ENCODE results near the gene UBASH3B.
A peak's percentile ranks its signal among the peaks of the same experiment; 100 is the strongest.

UBASH3B gene

DNA sequence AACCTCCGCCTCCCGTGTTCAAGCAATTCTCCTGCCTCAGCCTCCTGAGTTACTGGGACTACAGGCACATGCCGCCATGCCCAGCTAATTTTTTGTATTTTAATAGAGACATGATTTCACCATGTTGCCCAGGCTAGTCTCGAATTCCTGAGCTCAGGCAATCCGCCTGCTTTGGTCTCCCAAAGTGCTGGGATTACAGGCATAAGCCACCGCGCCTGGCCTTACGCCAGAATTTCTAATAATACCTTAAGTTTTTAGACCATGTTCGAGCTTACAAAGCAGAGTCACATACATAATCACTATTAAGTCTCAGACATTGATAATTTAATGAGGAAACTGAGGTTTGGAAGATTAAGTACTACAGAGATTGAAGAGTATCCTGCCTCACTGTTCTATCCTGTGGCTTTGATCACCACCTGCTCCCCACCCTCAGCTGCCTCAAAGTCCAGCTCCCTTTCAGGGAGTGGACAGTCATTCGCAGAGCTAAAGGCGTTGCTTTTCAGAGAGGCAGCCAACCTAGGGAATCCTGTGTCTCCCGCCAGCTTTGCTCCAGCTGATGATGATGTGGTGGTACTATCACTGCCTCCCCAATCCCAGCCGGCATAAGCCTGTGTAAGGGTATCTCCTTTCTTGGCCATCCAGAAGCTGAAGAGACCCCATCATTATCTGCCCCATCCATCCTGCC is 7.7 kb downstream of the UBASH3B start:
- Mint-ChIP-seq H3K9me3 (no peaks in the 10 kb centered on the region), H3K27ac (no peak overlapping the region), H3K27me3 (no peaks in the 10 kb centered on the region), H3K4me1 (peaks cover 80% of the 10 kb centered on the region), H3K4me3 (no peak overlapping the region)
- DNase-seq (no peak), ATAC-seq (no peak)

DNA sequence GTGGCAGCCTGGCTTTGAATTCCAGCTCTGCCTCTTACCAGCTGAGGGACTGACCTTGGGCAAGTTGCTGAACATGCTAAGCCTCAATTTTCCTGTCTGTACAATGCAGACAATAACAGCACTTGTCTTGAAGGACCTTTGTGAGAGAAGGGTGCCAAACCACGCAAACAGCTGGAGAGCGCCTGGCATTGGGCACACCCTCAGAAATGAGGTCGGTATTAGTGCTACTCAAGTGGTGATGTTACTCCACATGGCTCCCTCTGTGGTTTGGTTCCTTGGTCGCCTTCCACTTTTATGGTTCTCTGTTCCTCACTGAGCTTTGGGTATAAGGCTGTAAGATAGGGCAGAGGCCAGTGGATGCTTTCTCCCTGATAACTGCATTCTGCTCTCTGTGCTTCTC is 8.2 kb downstream of the UBASH3B start:
- Mint-ChIP-seq H3K27me3 (no peaks in the 10 kb centered on the region), H3K4me3 (no peak overlapping the region), H3K27ac (no peak overlapping the region), H3K4me1 (peaks cover 80% of the 10 kb centered on the region), H3K9me3 (no peaks in the 10 kb centered on the region)
- no peak for ATAC-seq
- no peak for DNase-seq

DNA sequence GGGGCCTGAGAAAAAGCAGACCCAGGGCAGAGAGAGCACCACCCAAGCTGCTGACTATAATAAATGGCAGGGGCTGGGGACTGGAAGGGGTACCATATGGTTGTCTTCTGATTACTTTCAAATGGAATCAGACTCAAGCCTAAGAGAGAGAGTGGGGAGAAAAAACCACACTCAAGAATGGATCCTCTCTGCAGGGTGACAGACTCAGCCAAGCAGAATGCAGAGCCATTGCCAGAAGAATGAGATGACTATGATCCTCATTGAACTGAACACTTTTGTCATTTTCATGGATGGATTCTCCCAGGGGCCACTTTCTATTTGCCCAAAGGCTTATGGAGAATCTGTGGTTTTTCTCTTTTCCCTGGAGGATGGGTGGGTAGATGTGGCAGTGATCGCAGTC is 8.7 kb downstream of the UBASH3B start:
- Mint-ChIP-seq H3K27me3 (no peaks in the 10 kb centered on the region), H3K4me1 (peaks cover 80% of the 10 kb centered on the region), H3K9me3 (peaks cover 3% of the 10 kb centered on the region in 2 donors), H3K27ac (no peak overlapping the region), H3K4me3 (no peak overlapping the region)
- ATAC-seq (no peak), DNase-seq (no peak)

DNA sequence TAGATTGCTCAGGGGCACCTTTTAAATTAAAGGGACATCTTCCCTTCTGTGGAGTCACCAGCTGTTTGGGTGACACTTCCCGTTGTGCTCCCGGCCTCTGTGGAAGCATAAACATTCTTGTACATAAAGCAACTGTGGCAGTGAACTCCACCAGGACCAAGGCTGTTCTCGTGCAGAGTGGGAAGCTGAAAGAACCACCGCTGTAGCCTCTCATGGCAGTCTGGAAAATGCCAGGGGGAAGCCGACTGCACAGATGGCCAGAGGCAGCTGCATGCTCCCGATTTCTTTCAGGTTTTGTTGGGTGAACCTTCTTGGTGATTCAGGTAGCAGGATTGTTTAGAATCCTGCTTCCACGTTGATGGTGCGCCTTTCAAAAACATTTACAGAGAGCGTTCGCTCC is 10.3 kb downstream of the UBASH3B start:
- no peak overlapping the region for H3K27ac Mint-ChIP-seq
- peaks cover 80% of the 10 kb centered on the region for H3K4me1 Mint-ChIP-seq
- peaks cover 7 to 9% of the 10 kb centered on the region in 2 donors for H3K9me3 Mint-ChIP-seq
- H3K4me3 Mint-ChIP-seq = no peak overlapping the region
- ATAC-seq = no peak
- DNase-seq = no peak
- H3K27me3 Mint-ChIP-seq = no peaks in the 10 kb centered on the region

DNA sequence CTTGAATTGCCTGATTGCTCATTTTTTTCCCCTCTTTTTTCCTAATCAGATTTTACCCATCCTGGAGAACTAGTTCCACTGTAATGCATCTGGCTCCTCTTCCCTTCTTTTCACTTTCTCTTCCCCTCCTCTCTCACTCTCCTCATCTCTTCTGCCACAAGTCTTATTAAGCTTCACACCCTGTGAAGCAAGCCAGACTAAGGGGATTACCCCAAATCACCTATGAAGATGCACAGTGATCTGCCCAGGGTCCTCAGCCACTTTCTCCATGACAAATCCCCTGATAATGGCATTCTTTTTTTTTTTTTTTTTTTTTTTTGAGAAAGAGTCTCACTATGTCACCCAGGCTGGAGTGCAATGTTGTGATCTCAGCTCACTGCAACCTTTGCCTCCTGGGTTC is 11.2 kb downstream of the UBASH3B start:
- Mint-ChIP-seq H3K4me1 (peaks cover 80% of the 10 kb centered on the region), H3K9me3 (peaks cover 7 to 9% of the 10 kb centered on the region in 2 donors), H3K4me3 (peak overlapping the region in 1 of 2 donors; percentile 1)

DNA sequence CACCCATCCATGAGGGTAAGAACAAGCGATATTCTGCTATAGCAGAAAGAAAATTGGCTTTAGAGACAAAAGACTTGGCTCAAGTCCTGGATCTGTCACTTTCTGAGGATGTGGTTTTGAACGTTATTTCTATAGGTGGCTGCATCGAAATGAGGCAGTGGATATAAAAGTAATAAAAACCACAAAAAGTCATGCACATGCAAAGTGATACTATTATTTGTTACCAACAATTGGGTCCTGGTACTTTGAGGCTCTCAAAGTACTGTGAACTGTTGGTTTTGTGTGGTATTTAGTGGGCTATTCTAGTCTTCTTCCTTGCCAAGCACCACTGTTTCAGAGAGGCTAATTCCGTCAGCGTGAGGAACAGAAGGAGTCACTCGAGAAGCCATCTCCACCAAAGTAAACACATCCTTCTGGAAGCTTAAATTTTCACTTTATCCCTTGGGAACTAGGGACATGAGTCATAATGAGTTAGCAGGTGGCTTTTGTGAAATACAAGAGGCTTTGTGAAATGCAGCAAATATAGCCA is 13.1 kb downstream of the UBASH3B start:
- Mint-ChIP-seq H3K9me3 (peaks cover 7 to 9% of the 10 kb centered on the region in 2 donors), H3K4me3 (peak overlapping the region; percentile 46 to 65), H3K27me3 (no peaks in the 10 kb centered on the region), H3K4me1 (peaks cover 76% of the 10 kb centered on the region), H3K27ac (peak overlapping the region; percentile 0 to 93)
- DNase-seq (peak; percentile 31 to 51), ATAC-seq (peak; percentile 92)

More for the DNA sequence above, 11.2 kb downstream of the UBASH3B start:
- peak overlapping the region in 1 of 2 donors; percentile 0 for H3K27ac Mint-ChIP-seq
- DNase-seq (no peak), ATAC-seq (peak; percentile 36)
- H3K27me3 Mint-ChIP-seq = no peaks in the 10 kb centered on the region

DNA sequence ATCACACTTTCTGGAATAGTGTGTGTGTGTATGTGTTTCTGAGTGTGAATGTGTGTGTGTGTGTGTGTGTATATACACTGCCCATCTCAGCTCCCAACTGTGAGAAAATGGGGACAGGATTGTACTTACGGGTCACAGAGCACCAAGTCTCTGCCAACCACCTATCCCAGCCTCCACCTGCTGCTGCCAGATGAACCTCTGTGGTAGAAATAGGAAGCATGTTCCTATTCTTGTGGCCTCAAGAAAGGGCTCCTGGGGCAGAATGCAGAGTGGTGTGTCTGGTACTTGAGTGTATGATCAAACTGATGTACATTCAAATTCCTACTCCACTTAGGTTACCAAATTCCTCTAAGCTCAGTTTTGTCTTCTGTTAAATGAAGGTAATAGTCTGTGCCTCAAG is 14.6 kb downstream of the UBASH3B start:
- H3K27ac Mint-ChIP-seq = no peak overlapping the region
- peaks cover 7 to 9% of the 10 kb centered on the region in 2 donors for H3K9me3 Mint-ChIP-seq
- no peak overlapping the region for H3K4me3 Mint-ChIP-seq
- ATAC-seq = no peak
- DNase-seq = no peak
- peaks cover 73% of the 10 kb centered on the region for H3K4me1 Mint-ChIP-seq
- H3K27me3 Mint-ChIP-seq = no peaks in the 10 kb centered on the region

DNA sequence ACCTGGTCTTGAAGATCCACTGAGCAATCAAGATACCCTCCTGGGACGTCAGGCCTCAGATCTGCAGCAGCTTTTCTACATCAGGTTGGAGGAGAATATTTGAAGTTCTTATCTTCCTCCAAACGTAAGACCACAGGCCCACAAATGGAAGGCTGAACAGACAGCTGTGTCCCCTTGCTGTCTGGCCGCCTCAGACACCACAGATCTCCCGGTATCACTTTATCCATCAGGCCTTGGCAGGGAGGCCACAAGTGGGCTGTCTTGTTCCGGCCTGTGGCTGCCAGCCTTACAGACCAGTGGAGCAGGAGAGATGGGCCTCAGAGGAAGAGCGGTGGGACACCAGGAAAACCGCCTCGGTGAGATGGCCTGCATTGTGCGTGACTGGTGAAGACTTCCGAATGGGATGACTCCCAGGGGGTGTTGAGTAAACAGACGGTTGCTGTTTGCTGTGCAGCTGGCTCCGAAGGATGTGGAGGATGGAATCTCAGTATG is 15.9 kb downstream of the UBASH3B start:
- Mint-ChIP-seq H3K27me3 (no peaks in the 10 kb centered on the region), H3K4me1 (peaks cover 85% of the 10 kb centered on the region), H3K4me3 (no peak overlapping the region), H3K27ac (peak overlapping the region in 1 of 2 donors; percentile 14), H3K9me3 (peaks cover 7 to 9% of the 10 kb centered on the region in 2 donors)
- DNase-seq = no peak
- no peak for ATAC-seq

DNA sequence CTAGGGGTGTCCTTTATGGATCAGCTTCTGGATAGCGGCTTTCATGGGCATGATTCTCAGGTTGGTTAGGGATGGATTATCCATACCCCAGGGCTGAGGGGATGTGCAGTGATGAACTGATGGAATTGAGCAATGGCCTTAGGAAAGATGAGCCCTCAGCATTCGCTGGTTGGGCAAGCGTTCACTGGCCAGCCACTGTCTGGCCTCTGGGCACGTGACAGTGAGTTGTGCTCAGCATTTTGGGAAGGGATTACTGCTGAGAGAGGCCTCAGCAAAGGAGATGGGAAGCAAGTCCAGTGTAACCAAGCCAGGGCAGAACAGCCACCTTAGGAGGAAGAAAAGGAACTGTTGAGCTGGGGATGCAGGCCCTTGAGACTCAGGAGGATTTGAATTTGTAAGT is 17.4 kb downstream of the UBASH3B start:
- H3K9me3 Mint-ChIP-seq = peaks cover 7 to 9% of the 10 kb centered on the region in 2 donors
- H3K4me1 Mint-ChIP-seq = peaks cover 85% of the 10 kb centered on the region
- H3K27me3 Mint-ChIP-seq = no peaks in the 10 kb centered on the region
- no peak overlapping the region for H3K27ac Mint-ChIP-seq
- DNase-seq (no peak), ATAC-seq (no peak)
- no peak overlapping the region for H3K4me3 Mint-ChIP-seq

DNA sequence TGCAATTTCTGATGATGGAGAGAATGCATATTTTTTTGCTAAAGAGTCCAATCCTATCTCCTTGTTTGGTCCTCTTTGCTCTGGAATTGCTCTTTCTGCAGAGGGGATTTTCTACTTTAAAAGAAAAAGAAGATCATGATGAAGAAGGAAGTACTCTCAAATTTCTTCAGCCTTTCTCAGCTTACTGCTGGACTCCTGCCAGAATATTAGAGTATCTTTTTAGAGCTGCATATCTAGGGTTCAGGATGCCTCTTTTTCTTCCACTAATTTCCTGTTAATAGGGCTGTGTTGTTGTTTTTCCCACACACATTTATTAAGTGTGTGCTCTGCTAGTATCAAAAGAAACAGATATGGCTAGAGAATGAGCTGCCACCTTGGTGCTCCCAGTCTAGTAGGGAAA is 18.2 kb downstream of the UBASH3B start:
- ATAC-seq (no peak), DNase-seq (no peak)
- peaks cover 7 to 9% of the 10 kb centered on the region in 2 donors for H3K9me3 Mint-ChIP-seq
- no peaks in the 10 kb centered on the region for H3K27me3 Mint-ChIP-seq
- H3K27ac Mint-ChIP-seq = no peak overlapping the region
- peaks cover 81% of the 10 kb centered on the region for H3K4me1 Mint-ChIP-seq
- H3K4me3 Mint-ChIP-seq = no peak overlapping the region

DNA sequence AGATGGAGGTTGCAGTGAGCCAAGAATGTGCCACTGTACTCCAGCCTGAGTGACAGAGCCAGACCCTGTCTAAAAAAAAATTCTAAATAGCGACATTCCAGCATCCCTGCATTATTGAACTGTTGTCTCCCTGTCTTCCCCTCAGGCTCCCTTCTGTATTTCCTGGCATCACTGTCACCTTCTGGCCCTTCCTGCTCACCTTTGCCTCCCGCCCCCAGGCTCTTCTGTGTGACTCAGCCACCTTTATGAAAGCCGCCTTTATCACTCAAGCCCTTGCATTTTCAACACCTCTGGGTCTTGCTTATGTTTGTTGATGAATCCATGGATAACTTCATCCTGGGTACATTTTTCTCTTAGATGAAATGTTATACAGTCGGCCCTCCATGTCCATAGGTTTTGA is 21.1 kb downstream of the UBASH3B start:
- peaks cover 65% of the 10 kb centered on the region for H3K4me1 Mint-ChIP-seq
- H3K27me3 Mint-ChIP-seq = no peaks in the 10 kb centered on the region
- H3K27ac Mint-ChIP-seq = peak overlapping the region in 1 of 2 donors; percentile 35
- ATAC-seq = no peak
- peak in 1 of 2 donors; percentile 23 for DNase-seq
- peak overlapping the region; percentile 21 to 38 for H3K4me3 Mint-ChIP-seq
- no peaks in the 10 kb centered on the region for H3K9me3 Mint-ChIP-seq

DNA sequence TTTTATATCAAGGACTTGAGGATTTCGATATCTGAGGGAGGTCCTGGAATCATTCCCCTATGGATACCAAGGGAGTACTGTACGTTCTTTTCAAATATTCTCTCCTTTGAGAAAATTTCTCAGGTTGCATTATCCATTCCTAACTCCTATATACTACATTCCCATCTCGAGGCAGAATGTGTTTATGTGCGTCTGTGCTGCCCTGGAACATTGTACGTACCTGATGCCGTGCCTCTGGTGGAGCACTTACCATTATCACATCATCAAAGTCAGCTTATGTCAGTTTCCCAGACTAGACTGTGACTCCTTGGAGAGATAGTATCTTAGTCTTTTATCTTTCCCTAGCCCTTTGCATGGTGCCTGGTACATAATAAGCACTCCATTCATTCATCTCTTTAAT is 21.7 kb downstream of the UBASH3B start:
- Mint-ChIP-seq H3K9me3 (no peaks in the 10 kb centered on the region), H3K4me1 (peaks cover 67% of the 10 kb centered on the region), H3K27ac (no peak overlapping the region), H3K4me3 (no peak overlapping the region), H3K27me3 (no peaks in the 10 kb centered on the region)
- no peak for ATAC-seq
- no peak for DNase-seq

DNA sequence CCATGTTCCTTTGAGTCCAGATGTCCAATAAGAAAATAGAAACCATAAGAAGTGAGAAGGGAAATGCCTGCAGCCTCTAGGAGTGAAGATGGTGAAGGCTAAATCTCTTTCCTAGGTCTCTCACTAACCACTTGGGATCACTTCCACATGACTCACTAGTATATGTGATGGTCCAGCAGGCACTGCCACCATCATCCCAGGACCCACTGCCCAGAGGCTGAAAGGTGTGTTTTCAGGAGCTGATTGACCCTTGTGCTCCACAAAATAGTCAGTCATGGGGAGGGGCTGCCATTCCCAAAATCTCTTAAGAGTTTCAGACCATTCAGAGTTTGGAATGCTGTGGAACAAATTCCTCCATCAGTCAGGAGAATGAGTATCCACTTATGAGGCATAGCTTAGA is 22.9 kb downstream of the UBASH3B start:
- no peak overlapping the region for H3K27ac Mint-ChIP-seq
- peaks cover 62% of the 10 kb centered on the region for H3K4me1 Mint-ChIP-seq
- no peak overlapping the region for H3K4me3 Mint-ChIP-seq
- DNase-seq (no peak), ATAC-seq (no peak)
- H3K27me3 Mint-ChIP-seq = no peaks in the 10 kb centered on the region
- H3K9me3 Mint-ChIP-seq = no peaks in the 10 kb centered on the region

DNA sequence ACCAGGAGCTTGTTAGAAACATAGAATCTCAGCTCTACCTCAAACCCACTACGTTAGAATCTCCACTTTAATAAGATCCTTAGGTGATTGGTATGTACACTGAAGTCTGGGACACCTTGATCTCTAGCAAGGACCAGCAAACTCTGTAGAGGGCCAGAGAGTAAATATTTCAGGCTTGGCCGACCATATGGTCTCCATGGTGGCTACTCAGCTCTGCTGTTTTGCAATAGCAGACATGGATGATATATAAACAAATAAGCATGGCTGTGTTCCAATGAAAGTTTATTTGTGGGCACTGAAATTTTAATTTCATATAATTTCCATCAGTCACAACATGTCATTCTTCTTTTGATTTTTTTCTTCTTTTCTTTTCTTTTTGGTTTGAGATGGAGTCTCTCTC is 23.9 kb downstream of the UBASH3B start:
- no peak for DNase-seq
- no peak for ATAC-seq
- Mint-ChIP-seq H3K9me3 (no peaks in the 10 kb centered on the region), H3K27me3 (no peaks in the 10 kb centered on the region), H3K4me1 (peaks cover 65% of the 10 kb centered on the region), H3K27ac (no peak overlapping the region), H3K4me3 (no peak overlapping the region)

DNA sequence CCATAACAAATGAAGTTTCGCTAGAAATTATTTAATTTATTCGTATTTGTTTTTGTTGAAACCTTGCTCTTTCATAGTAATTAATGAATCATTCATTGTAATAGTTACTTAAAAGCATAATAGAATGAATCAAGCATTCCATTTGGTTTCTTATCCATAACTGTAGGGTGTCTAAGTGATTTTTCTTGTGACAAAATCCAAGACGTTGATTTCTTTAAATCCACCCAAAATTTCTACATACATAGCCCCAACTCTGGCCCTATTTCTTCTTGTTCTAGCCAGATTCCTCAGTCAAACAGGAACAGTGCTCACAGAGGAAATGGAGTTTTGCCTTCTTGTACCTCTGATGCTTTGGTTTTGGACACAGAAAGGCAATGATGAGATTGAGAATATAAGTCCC is 25.5 kb downstream of the UBASH3B start:
- ATAC-seq = no peak
- peaks cover 62% of the 10 kb centered on the region for H3K4me1 Mint-ChIP-seq
- no peak overlapping the region for H3K27ac Mint-ChIP-seq
- H3K9me3 Mint-ChIP-seq = no peaks in the 10 kb centered on the region
- no peak overlapping the region for H3K4me3 Mint-ChIP-seq
- DNase-seq = no peak
- H3K27me3 Mint-ChIP-seq = no peaks in the 10 kb centered on the region

DNA sequence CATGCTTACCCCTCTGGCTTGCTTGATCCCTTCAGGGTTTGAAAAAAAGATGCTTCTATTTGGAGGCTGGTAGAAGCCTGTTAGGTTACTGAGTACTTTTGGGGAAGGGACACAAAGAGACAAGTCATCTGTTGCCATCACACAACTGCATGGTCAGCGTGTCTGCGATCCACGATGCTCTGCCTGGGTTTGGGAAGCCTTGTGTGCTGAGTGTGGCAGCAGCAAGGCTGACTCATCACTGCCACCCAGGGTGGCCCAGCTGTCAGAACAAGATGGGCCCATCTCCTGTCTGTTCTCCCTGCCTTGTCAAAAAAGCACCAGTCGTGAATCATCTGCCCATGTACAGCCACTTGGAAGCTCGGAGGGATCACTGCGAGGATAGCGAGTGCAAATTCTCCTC is 26.2 kb downstream of the UBASH3B start:
- H3K9me3 Mint-ChIP-seq = no peaks in the 10 kb centered on the region
- peaks cover 62% of the 10 kb centered on the region for H3K4me1 Mint-ChIP-seq
- DNase-seq (no peak), ATAC-seq (peak; percentile 73)
- no peak overlapping the region for H3K4me3 Mint-ChIP-seq
- no peaks in the 10 kb centered on the region for H3K27me3 Mint-ChIP-seq
- H3K27ac Mint-ChIP-seq = no peak overlapping the region

DNA sequence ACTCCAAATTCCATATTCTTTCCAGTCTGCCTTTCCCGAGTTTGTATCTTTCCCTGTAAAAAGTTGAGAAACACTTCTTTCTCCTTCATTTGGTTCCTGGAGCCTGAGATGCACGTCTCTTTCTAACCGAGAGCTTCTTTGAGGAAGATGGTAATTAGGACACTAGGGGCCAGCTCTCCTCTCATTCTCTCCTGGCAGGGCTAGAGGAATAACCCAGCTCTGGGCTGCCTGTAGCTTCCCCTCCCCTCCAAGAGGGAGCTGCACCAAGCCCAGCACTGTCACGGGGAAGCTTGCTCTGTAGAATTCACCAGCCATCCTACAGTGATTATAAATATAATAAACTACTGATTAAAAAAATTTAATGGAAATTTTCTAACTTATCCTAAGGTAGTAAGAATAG is 26.9 kb downstream of the UBASH3B start:
- H3K27ac Mint-ChIP-seq = no peak overlapping the region

More for the DNA sequence above, 26.9 kb downstream of the UBASH3B start:
- Mint-ChIP-seq H3K4me1 (peaks cover 62% of the 10 kb centered on the region), H3K27me3 (no peaks in the 10 kb centered on the region), H3K4me3 (no peak overlapping the region), H3K9me3 (no peaks in the 10 kb centered on the region)
- ATAC-seq (no peak), DNase-seq (no peak)
